ENCODE measurements around the gene EIF4B.

DNA sequence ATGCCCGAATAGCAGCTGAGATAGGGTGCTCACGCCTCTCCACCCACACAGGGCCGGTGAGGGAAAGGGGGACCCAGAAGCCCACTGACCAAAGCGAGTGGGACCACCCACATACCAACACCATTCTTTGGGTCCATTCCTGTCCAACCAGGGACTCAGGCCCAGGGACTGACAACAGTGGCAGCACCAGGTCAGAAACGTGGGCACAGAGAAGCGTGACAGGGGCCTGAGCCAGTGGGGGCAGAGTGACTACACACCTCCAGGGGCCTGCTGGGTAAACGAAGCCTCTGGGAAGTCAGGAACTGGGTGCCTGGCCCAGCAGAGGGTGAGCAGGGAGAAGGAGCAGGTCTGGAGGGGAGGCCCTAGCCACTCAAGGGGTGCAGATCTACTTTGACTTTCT lies 59.2 kb downstream of the EIF4B start:
- TF ChIP-seq POLR2A (IDR thresholded peaks at IDR 0.05) = no peak
- TF ChIP-seq, protein P1, sequence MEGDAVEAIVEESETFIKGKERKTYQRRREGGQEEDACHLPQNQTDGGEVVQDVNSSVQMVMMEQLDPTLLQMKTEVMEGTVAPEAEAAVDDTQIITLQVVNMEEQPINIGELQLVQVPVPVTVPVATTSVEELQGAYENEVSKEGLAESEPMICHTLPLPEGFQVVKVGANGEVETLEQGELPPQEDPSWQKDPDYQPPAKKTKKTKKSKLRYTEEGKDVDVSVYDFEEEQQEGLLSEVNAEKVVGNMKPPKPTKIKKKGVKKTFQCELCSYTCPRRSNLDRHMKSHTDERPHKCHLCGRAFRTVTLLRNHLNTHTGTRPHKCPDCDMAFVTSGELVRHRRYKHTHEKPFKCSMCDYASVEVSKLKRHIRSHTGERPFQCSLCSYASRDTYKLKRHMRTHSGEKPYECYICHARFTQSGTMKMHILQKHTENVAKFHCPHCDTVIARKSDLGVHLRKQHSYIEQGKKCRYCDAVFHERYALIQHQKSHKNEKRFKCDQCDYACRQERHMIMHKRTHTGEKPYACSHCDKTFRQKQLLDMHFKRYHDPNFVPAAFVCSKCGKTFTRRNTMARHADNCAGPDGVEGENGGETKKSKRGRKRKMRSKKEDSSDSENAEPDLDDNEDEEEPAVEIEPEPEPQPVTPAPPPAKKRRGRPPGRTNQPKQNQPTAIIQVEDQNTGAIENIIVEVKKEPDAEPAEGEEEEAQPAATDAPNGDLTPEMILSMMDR (IDR thresholded peaks at IDR 0.05) = no peak
